Glutamatergic neuron (in vitro differentiated cells): Measurements from ENCODE around the gene TXNRD1. TPM values are rescaled to one million over a fixed set of nuclear protein-coding genes. Genes with fewer than 3 reads are reported as not detected.

Source experiments
- DNase-seq: peaks from one replicate; pipeline ENCODE4 v3.0.0; 2022
- H3K27ac Mint-ChIP-seq: one replicate; pipeline ENCODE4 v1.8.0; 2020; ENCODE audit warnings: mild to moderate bottlenecking, mixed read lengths, inconsistent platforms; ENCODE audit not compliant: unreplicated experiment
- H3K27me3 Mint-ChIP-seq: one replicate; pipeline ENCODE4 v1.8.0; 2020; ENCODE audit warnings: mild to moderate bottlenecking, moderate library complexity, mixed read lengths, inconsistent platforms; ENCODE audit not compliant: unreplicated experiment
- H3K36me3 Mint-ChIP-seq: one replicate; pipeline ENCODE4 v1.8.0; 2020; ENCODE audit warnings: mild to moderate bottlenecking, mixed read lengths, inconsistent platforms; ENCODE audit not compliant: unreplicated experiment
- H3K4me1 Mint-ChIP-seq: one replicate; pipeline ENCODE4 v1.8.0; 2020; ENCODE audit warnings: mild to moderate bottlenecking, low read depth, mixed read lengths, inconsistent platforms; ENCODE audit not compliant: unreplicated experiment
- H3K4me3 Mint-ChIP-seq: one replicate; pipeline ENCODE4 v1.8.0; 2020; ENCODE audit warnings: mild to moderate bottlenecking, mixed read lengths, inconsistent platforms; ENCODE audit not compliant: unreplicated experiment
- H3K9me3 Mint-ChIP-seq: one replicate; pipeline ENCODE4 v1.8.0; 2020; ENCODE audit warnings: mild to moderate bottlenecking, moderate library complexity, mixed read lengths, inconsistent platforms; ENCODE audit not compliant: unreplicated experiment
- total RNA-seq: library from RNA; stranded (reverse); fragmentation: NEBNext Ultra II Directional; extraction: Animal tissue kit (Norgen Biotek cat#: 25700); gene quantifications from one replicate; pipeline ENCODE4 v1.2.1, GENCODE V29; 2021; ENCODE audit not compliant: unreplicated experiment
- TF ChIP-seq, protein P1 (sequence below): fragments of 200-600 bp; sonication (generic); IDR thresholded peaks from one replicate; pipeline ENCODE4 v1.5.0; 2021; ENCODE audit not compliant: partially characterized antibody, unreplicated experiment

The TXNRD1 gene
- total RNA-seq, 1 donor from 2014 or later = 81.1 TPM

DNA sequence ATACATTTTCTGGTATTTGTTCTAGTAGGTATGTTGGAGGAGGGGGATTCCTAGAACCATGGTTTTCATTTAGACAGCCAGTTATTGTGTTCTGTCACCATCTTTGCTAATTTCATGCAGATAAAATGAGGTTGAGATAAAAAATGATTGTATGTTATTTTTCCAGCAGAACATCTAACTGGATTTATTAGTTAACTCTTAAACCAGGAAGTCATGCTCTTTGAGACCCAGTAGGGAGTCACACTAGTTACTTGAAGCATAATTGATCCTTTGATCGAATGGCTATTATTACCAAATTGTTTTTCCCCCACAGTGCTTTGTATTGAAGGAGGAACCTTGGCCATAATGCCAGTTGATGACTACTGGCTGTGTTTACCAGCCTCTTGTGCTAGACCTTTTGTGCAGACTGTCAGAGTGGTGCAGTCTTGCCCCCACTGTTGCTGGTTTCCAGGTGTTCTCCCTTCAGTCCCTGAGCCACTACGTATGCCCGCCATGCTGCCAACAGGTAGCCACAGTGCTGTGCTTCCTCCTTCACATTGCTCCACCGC is 93.9 kb downstream of the TXNRD1 start:
- no peak for DNase-seq
- Mint-ChIP-seq H3K27me3 (no peaks in the 10 kb centered on the region), H3K36me3 (no peaks in the 10 kb centered on the region), H3K4me3 (no peak overlapping the region), H3K9me3 (no peaks in the 10 kb centered on the region), H3K27ac (no peak overlapping the region), H3K4me1 (peaks cover 2% of the 10 kb centered on the region)
- TF ChIP-seq, protein P1, sequence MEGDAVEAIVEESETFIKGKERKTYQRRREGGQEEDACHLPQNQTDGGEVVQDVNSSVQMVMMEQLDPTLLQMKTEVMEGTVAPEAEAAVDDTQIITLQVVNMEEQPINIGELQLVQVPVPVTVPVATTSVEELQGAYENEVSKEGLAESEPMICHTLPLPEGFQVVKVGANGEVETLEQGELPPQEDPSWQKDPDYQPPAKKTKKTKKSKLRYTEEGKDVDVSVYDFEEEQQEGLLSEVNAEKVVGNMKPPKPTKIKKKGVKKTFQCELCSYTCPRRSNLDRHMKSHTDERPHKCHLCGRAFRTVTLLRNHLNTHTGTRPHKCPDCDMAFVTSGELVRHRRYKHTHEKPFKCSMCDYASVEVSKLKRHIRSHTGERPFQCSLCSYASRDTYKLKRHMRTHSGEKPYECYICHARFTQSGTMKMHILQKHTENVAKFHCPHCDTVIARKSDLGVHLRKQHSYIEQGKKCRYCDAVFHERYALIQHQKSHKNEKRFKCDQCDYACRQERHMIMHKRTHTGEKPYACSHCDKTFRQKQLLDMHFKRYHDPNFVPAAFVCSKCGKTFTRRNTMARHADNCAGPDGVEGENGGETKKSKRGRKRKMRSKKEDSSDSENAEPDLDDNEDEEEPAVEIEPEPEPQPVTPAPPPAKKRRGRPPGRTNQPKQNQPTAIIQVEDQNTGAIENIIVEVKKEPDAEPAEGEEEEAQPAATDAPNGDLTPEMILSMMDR = no peak

- H3K36me3 Mint-ChIP-seq = no peaks in the 10 kb centered on the region
- peaks cover 2% of the 10 kb centered on the region for H3K4me1 Mint-ChIP-seq
- no peak overlapping the region for H3K4me3 Mint-ChIP-seq
- H3K27ac Mint-ChIP-seq = peak overlapping the region; percentile 44
- H3K9me3 Mint-ChIP-seq = no peaks in the 10 kb centered on the region
- TF ChIP-seq, protein P1 = no peak
- DNase-seq = no peak
- no peaks in the 10 kb centered on the region for H3K27me3 Mint-ChIP-seq
These were observed 95.4 kb downstream of the TXNRD1 start for GRCh38 chr12:104310751-104311633.

DNA sequence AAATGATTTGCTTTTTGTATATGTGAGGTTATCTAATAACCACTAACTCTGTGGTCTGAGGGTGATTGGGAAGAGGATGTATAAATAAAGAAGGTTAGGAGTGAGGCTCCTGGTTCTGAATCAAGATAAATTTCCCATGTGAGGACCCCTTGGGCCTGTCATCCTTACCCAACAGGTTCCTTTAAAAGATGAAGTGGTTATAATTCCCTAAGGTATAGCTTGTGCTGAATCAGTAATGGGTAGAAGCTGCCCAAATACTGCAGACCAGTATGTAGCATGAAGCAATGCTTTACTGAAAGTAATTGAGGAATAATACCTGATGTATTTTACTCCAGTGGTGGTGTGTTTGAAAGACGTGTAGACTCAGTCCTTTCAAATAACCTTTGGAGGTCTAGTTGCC is 96.6 kb downstream of the TXNRD1 start:
- H3K36me3 Mint-ChIP-seq = no peaks in the 10 kb centered on the region
- no peak overlapping the region for H3K4me3 Mint-ChIP-seq
- TF ChIP-seq, protein P1 = no peak
- H3K9me3 Mint-ChIP-seq = no peaks in the 10 kb centered on the region
- no peak overlapping the region for H3K27ac Mint-ChIP-seq
- DNase-seq = no peak
- no peaks in the 10 kb centered on the region for H3K27me3 Mint-ChIP-seq
- peaks cover 2% of the 10 kb centered on the region for H3K4me1 Mint-ChIP-seq

DNA sequence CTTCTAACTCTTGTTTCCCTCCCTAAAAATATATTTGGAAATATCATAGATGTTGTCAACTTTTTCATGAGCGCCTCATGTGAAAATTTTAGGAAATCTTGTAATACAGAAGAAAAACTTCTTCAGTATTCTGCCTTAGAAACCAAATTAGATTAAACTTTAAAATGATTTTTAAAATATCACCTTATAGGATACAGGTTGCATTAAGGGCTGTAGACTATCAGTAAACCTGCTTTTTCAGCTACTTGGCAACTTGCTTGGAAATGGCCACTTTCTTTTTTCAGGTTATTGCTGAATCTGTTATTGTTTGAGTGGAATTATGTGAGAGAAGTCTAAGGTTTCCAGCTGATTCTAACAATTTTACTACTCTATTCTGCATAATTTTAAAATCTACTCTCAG is 97.1 kb downstream of the TXNRD1 start:
- TF ChIP-seq, protein P1 = no peak
- Mint-ChIP-seq H3K36me3 (no peaks in the 10 kb centered on the region), H3K4me3 (no peak overlapping the region), H3K4me1 (peaks cover under 1% of the 10 kb centered on the region), H3K9me3 (no peaks in the 10 kb centered on the region), H3K27me3 (no peaks in the 10 kb centered on the region), H3K27ac (no peak overlapping the region)
- no peak for DNase-seq

DNA sequence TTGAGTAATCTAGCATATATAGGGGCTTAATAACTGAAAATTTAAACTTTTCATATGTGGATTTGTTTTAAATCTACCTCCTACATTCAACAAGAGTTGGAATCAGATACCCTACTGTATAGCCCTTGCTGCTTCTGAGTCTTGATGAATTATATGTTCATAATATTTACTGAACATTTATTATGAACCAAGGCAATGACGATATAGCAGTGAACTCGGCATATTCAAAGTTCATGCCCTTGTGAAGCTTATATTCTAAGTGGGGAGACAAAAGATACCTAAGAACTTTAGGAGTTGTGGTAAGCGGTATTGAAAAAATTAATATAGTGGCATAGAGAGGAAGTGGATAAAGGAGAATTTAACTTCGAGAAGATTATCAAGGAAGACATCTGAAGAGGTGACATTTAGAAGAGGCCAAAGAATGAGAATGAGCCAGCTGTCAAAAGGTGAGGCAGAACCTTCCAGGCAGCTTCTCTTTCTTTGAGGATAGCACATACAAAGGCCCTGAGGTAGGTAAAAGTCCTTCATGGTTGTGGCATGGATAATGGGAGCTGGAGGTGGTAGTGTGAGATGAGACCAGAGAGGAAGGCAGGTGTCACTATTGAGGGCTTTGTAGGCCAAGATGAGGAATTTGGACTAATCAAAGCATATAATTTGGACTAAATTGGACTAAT is 98.1 kb downstream of the TXNRD1 start:
- no peak overlapping the region for H3K4me3 Mint-ChIP-seq
- no peaks in the 10 kb centered on the region for H3K9me3 Mint-ChIP-seq
- no peaks in the 10 kb centered on the region for H3K27me3 Mint-ChIP-seq
- H3K4me1 Mint-ChIP-seq = no peaks in the 10 kb centered on the region
- H3K27ac Mint-ChIP-seq = no peak overlapping the region
- no peak for DNase-seq
- TF ChIP-seq, protein P1 = no peak
- H3K36me3 Mint-ChIP-seq = no peaks in the 10 kb centered on the region
